H1 (cell line): ENCODE measurements around the gene KRT78. TPM values are rescaled to one million over a fixed set of nuclear protein-coding genes. Genes with fewer than 3 reads are reported as not detected.
A peak's percentile ranks its signal among the peaks of the same experiment; 100 is the strongest.

ENCODE experiments used
- CTCF ChIA-PET: fragments of 300-600 bp; sonication (Branson Sonifier 250); formaldehyde crosslinking; loops from one replicate; lab custom pipeline; 2021; ENCODE audit not compliant: partially characterized antibody; lab: Charles Lee
- POLR2A ChIA-PET: fragments of 300-600 bp; sonication (Branson Sonifier 250); formaldehyde crosslinking; loops from one replicate; lab custom pipeline; 2021; ENCODE audit warnings: inconsistent platforms; ENCODE audit not compliant: partially characterized antibody; lab: Charles Lee
- DNase-seq, 2 experiments: peaks; one replicate each; pipeline versions ENCODE4 v3.0.0 to v3.0.0-alpha.2; 2010 to 2022; ENCODE audit warnings: low spot score in 2 of 2, low read depth in 1 of 2, mixed read lengths in 1 of 2
- FAIRE-seq: peaks from 2 replicates; lab custom pipeline; 2011; peaks lifted over from hg19 to GRCh38; lab: Jason Lieb, UNC
- H2AFZ ChIP-seq: 2 replicates; pipeline ENCODE4 v1.8.1; 2012; ENCODE audit warnings: low read length, inconsistent platforms
- H2AK5ac ChIP-seq: 2 replicates; pipeline ENCODE4 v1.6.1; 2013; ENCODE audit warnings: low read depth, low read length
- H2BK120ac ChIP-seq: replicated peaks from 2 replicates; pipeline ENCODE3; 2013; ENCODE audit warnings: low read depth, low read length, inconsistent platforms
- H2BK12ac ChIP-seq: 2 replicates; pipeline ENCODE4 v1.6.1; 2013; ENCODE audit warnings: low read depth, low read length
- H2BK15ac ChIP-seq: 2 replicates; pipeline ENCODE4 v1.6.1; 2013; ENCODE audit warnings: low read length
- H2BK20ac ChIP-seq: 2 replicates; pipeline ENCODE4 v1.6.1; 2013; ENCODE audit warnings: low read length
- H2BK5ac ChIP-seq: 2 replicates; pipeline ENCODE4 v1.6.1; 2013; ENCODE audit warnings: low read depth, low read length
- H3K14ac ChIP-seq: 2 replicates; pipeline ENCODE4 v1.6.1; 2013; ENCODE audit warnings: inconsistent platforms; ENCODE audit not compliant: insufficient read length
- H3K18ac ChIP-seq: 2 replicates; pipeline ENCODE4 v1.6.1; 2013; ENCODE audit warnings: low read length; ENCODE audit errors: extremely low read depth
- H3K23ac ChIP-seq: 2 replicates; pipeline ENCODE4 v1.6.1; 2013; ENCODE audit warnings: inconsistent platforms; ENCODE audit not compliant: insufficient read length
- H3K23me2 ChIP-seq: 2 replicates; pipeline ENCODE4 v1.6.1; 2013; ENCODE audit warnings: low read depth, low read length
- H3K27ac ChIP-seq: 2 replicates; pipeline ENCODE4 v1.6.1; 2011; ENCODE audit warnings: low read depth, low read length, inconsistent platforms
- H3K27me3 ChIP-seq, 4 experiments: replicated peaks in 1 of 4; 1 replicate in 1 of 4; 2 replicates in 3 of 4; pipeline versions ENCODE4 v1.6.1 to v1.8.1; 2011 to 2013; ENCODE audit warnings: low read length in 3 of 4, mild to moderate bottlenecking in 3 of 4, inconsistent platforms in 2 of 4, mixed read lengths in 2 of 4, moderate library complexity in 1 of 4; ENCODE audit not compliant: control insufficient read depth in 3 of 4, insufficient read depth in 3 of 4; ENCODE audit errors: extremely low read depth in 1 of 4
- H3K36me3 ChIP-seq, 4 experiments: 2 replicates each; pipeline versions ENCODE4 v1.6.1 to v1.8.1; 2011 to 2013; ENCODE audit warnings: mild to moderate bottlenecking in 4 of 4, low read length in 3 of 4, moderate library complexity in 2 of 4, control low read depth in 1 of 4, inconsistent platforms in 1 of 4; ENCODE audit not compliant: insufficient read depth in 4 of 4, control insufficient read depth in 2 of 4
- H3K4ac ChIP-seq: replicated peaks from 2 replicates; pipeline ENCODE3; 2013; ENCODE audit warnings: low read length, low read depth, mixed read lengths, inconsistent platforms; ENCODE audit not compliant: insufficient read length
- H3K4me1 ChIP-seq, 4 experiments: replicated peaks in 1 of 4; 1 replicate in 1 of 4; 2 replicates in 3 of 4; pipeline versions ENCODE4 v1.6.1 to v1.8.1; 2011 to 2013; ENCODE audit warnings: low read length in 3 of 4, inconsistent platforms in 2 of 4, mixed read lengths in 1 of 4; ENCODE audit not compliant: insufficient read depth in 4 of 4, control insufficient read depth in 3 of 4
- H3K4me2 ChIP-seq, 2 experiments: 2 replicates each; pipeline versions ENCODE4 v1.6.1 to v1.8.1; 2011 to 2013; ENCODE audit warnings: low read depth in 2 of 2, low read length in 2 of 2, control low read depth in 1 of 2, inconsistent platforms in 1 of 2, mild to moderate bottlenecking in 1 of 2; ENCODE audit not compliant: insufficient read depth in 1 of 2
- H3K4me3 ChIP-seq, 4 experiments: fragments of 200-600, 300-600 bp in 1 of 4; sonication (generic), shearing (Covaris generic), sonication (Bioruptor Twin) in 1 of 4; 2 replicates each; pipeline versions ENCODE4 v1.5.1 to v1.8.1; 2011 to 2016; ENCODE audit warnings: low read length in 4 of 4, low read depth in 3 of 4, control low read depth in 2 of 4, inconsistent platforms in 2 of 4, mild to moderate bottlenecking in 2 of 4, mixed read lengths in 1 of 4, moderate library complexity in 1 of 4; ENCODE audit not compliant: insufficient read depth in 2 of 4; ENCODE audit errors: extremely low read depth in 1 of 4
- H3K56ac ChIP-seq: replicated peaks from 2 replicates; pipeline ENCODE3; 2013; ENCODE audit warnings: low read depth, mild to moderate bottlenecking, mixed read lengths, low read length, inconsistent platforms; ENCODE audit not compliant: insufficient read length
- H3K79me1 ChIP-seq: 2 replicates; pipeline ENCODE4 v1.6.1; 2013; ENCODE audit warnings: low read depth, low read length, control low read depth
- H3K79me2 ChIP-seq, 2 experiments: 2 replicates each; pipeline versions ENCODE4 v1.6.1 to v1.8.1; 2012 to 2013; ENCODE audit warnings: low read length in 2 of 2, mild to moderate bottlenecking in 2 of 2, inconsistent platforms in 1 of 2; ENCODE audit not compliant: insufficient read depth in 2 of 2, control insufficient read depth in 1 of 2
- H3K9ac ChIP-seq, 4 experiments: replicated peaks in 1 of 4; 1 replicate in 1 of 4; 2 replicates in 3 of 4; pipeline versions ENCODE4 v1.6.1 to v1.8.1; 2011 to 2013; ENCODE audit warnings: low read depth in 3 of 4, low read length in 3 of 4, control low read depth in 2 of 4, mild to moderate bottlenecking in 2 of 4, moderate library complexity in 2 of 4, inconsistent platforms in 1 of 4; ENCODE audit errors: extremely low read depth in 1 of 4
- H3K9me3 ChIP-seq, 2 experiments: 2 replicates each; pipeline versions ENCODE4 v1.6.1 to v1.8.1; 2012 to 2013; ENCODE audit warnings: mild to moderate bottlenecking in 2 of 2, moderate library complexity in 2 of 2, control low read depth in 1 of 2, inconsistent platforms in 1 of 2, low read depth in 1 of 2, low read length in 1 of 2, mixed read lengths in 1 of 2; ENCODE audit not compliant: insufficient read depth in 2 of 2
- H4K20me1 ChIP-seq, 2 experiments: replicated peaks in 1 of 2; 2 replicates each; pipeline versions ENCODE3 to v1.8.1; 2011 to 2013; ENCODE audit warnings: inconsistent platforms in 2 of 2, low read length in 2 of 2, mild to moderate bottlenecking in 1 of 2; ENCODE audit not compliant: insufficient read depth in 2 of 2, control insufficient read depth in 1 of 2
- H4K5ac ChIP-seq: 2 replicates; pipeline ENCODE4 v1.6.1; 2013; ENCODE audit warnings: low read length, low read depth, mixed read lengths, inconsistent platforms; ENCODE audit not compliant: insufficient read length
- H4K8ac ChIP-seq: 2 replicates; pipeline ENCODE4 v1.8.0; 2013; ENCODE audit warnings: mild to moderate bottlenecking, moderate library complexity, low read length, inconsistent platforms; ENCODE audit not compliant: insufficient read depth; ENCODE audit errors: extremely low read depth
- H4K91ac ChIP-seq: replicated peaks from 2 replicates; pipeline ENCODE3; 2013; ENCODE audit warnings: low read length, mixed read lengths, inconsistent platforms; ENCODE audit not compliant: insufficient read length
- CREB1 ChIP-seq: IDR thresholded peaks from 2 replicates; pipeline ENCODE4 v1.6.1; 2012; ENCODE audit warnings: inconsistent platforms
- EP300 ChIP-seq, 2 experiments: IDR thresholded peaks; 1 replicate in 1 of 2; 2 replicates in 1 of 2; pipeline ENCODE4 v1.6.1; 2011 to 2012; ENCODE audit warnings: low read depth in 2 of 2, low read length in 2 of 2, mild to moderate bottlenecking in 2 of 2, borderline replicate concordance in 1 of 2, inconsistent platforms in 1 of 2, moderate library complexity in 1 of 2
- HDAC2 ChIP-seq, 2 experiments: fragments of 300-600 bp in 1 of 2; sonication (generic) in 1 of 2; IDR thresholded peaks; 2 replicates each; pipeline ENCODE4 v1.6.1; 2011 to 2012; ENCODE audit warnings: low read depth in 2 of 2, low read length in 2 of 2, mild to moderate bottlenecking in 2 of 2, moderate library complexity in 2 of 2, borderline replicate concordance in 1 of 2, inconsistent platforms in 1 of 2
- HDAC6 ChIP-seq: IDR thresholded peaks from one replicate; pipeline ENCODE4 v1.7.1; 2012; ENCODE audit warnings: low read depth, mild to moderate bottlenecking, inconsistent platforms, low read length, moderate library complexity
- KDM5A ChIP-seq: fragments of 200-600 bp; IDR thresholded peaks from 2 replicates; pipeline ENCODE4 v1.7.1; 2012; ENCODE audit warnings: mild to moderate bottlenecking, low read length, inconsistent platforms, mixed read lengths
- RFX5 ChIP-seq: IDR thresholded peaks from 2 replicates; pipeline ENCODE4 v1.6.1; 2011; ENCODE audit warnings: low read depth, low read length, improper control_type of control experiment, borderline replicate concordance
- SIX5 ChIP-seq: IDR thresholded peaks from 2 replicates; pipeline ENCODE4 v1.6.1; 2011; ENCODE audit warnings: mild to moderate bottlenecking, low read depth, low read length
- SP1 ChIP-seq: IDR thresholded peaks from 2 replicates; pipeline ENCODE4 v1.6.1; 2011; ENCODE audit warnings: low read depth, low read length
- SRF ChIP-seq: IDR thresholded peaks from 2 replicates; pipeline ENCODE4 v1.6.1; 2011; ENCODE audit warnings: mild to moderate bottlenecking, low read depth, low read length, moderate library complexity
- TAF1 ChIP-seq: IDR thresholded peaks from 2 replicates; pipeline ENCODE4 v1.6.1; 2011; ENCODE audit warnings: mild to moderate bottlenecking, low read depth, low read length
- TBP ChIP-seq: IDR thresholded peaks from 2 replicates; pipeline ENCODE4 v1.6.1; 2011; ENCODE audit warnings: low read depth, low read length, improper control_type of control experiment
- WGBS, 2 experiments: shearing (Covaris generic) in 1 of 2; methylation state at CpG; one replicate each; pipeline versions ENCODE4 v1.1.6 to v1.1.7; 2013 to 2015; ENCODE audit warnings: low lambda C conversion rate in 2 of 2, mixed read lengths in 2 of 2, inconsistent platforms in 1 of 2, low coverage in 1 of 2, missing lambda C conversion rate in 1 of 2; ENCODE audit not compliant: insufficient replicate concordance in 2 of 2, insufficient coverage in 1 of 2, insufficient read length in 1 of 2; ENCODE audit errors: extremely low coverage in 1 of 2, missing lambda C conversion rate in 1 of 2; 5-methylcytosine and 5-hydroxymethylcytosine counted together
- polyA plus RNA-seq, 7 experiments: library from polyadenylated mRNA; depleted of rRNA in 3 of 7; stranded (reverse) in 5 of 7; unstranded in 2 of 7; fragments of >200 nt in 5 of 7; fragments of 200-250 nt in 2 of 7; gene quantifications; 1 replicate in 5 of 7; 2 replicates in 1 of 7; 4 replicates in 1 of 7; pipeline versions ENCODE4 v1.2.1 to v1.2.3, GENCODE V29; 2011 to 2013; ENCODE audit warnings: missing spikeins in 2 of 7, mixed read lengths in 2 of 7
- total RNA-seq: library from RNA; stranded (reverse); fragmentation: NEBNext Ultra II Directional; extraction: Animal tissue kit (Norgen Biotek cat#: 25700); gene quantifications from 2 replicates; pipeline ENCODE4 v1.2.1, GENCODE V29; 2021
- TF ChIP-seq, protein P1 (sequence below): IDR thresholded peaks from 2 replicates; pipeline ENCODE4 v1.6.1; 2012; ENCODE audit warnings: inconsistent platforms

KRT78 gene
- total and polyA plus RNA-seq, 2 of the 8 experiments (the other 6 are each of a cell fraction or from before 2014, with no cell fraction given), result not detected

- H4K91ac ChIP-seq, result no peak overlapping the region
- no peak overlapping the region for H3K4ac ChIP-seq
- H2BK15ac ChIP-seq, result no peak overlapping the region
- CTCF ChIA-PET, result interaction anchor here (0.7 to 3.7 kb wide), 10 partner anchors 12 to 124 kb away, joined by 3 to 20 read pairs (median 4); partner anchors contain the start of gene KRT76
- no peak overlapping the region for H2BK20ac ChIP-seq
- H3K23me2 ChIP-seq, result no peaks in the 10 kb centered on the region
- no peak overlapping the region for H3K27ac ChIP-seq
- no peaks in the 10 kb centered on the region for H3K36me3 ChIP-seq
- no peak overlapping the region for H3K56ac ChIP-seq
- H4K20me1 ChIP-seq, result no peaks in the 10 kb centered on the region
- H2BK120ac ChIP-seq, result no peak overlapping the region
- no peak overlapping the region for H3K23ac ChIP-seq
- no peak overlapping the region for H3K4me3 ChIP-seq
- FAIRE-seq (no peak), DNase-seq (no peak)
- H4K5ac ChIP-seq, result no peak overlapping the region
- WGBS, 2 experiments, result 94% methylated on average over 38 of the region's 50 CpGs; no CpG with 5 or more reads in 1 of the 2 experiments
- H2AK5ac ChIP-seq, result no peak overlapping the region
- H2BK12ac ChIP-seq, result no peak overlapping the region
- H4K8ac ChIP-seq, result peak overlapping the region; percentile 74
- no peak overlapping the region for H3K14ac ChIP-seq
- H3K9me3 ChIP-seq, result no peaks in the 10 kb centered on the region
- H3K79me1 ChIP-seq, result no peaks in the 10 kb centered on the region
- H3K9ac ChIP-seq, result peak overlapping the region in 2 of 4 experiments; percentile 4 to 22; a peak in 2 of 7 replicates
- no peak overlapping the region for H3K18ac ChIP-seq
- H3K79me2 ChIP-seq, result no peaks in the 10 kb centered on the region
- H2AFZ ChIP-seq, result no peak overlapping the region
- no peak overlapping the region for H2BK5ac ChIP-seq
- POLR2A ChIA-PET, result interaction anchor here (0.5 kb wide), 1 partner anchor 260 kb away, joined by 3 read pairs; the partner anchor contains the start of gene TNS2
- H3K4me1 ChIP-seq, result no peaks in the 10 kb centered on the region
- H3K4me2 ChIP-seq, result no peak overlapping the region
- H3K27me3 ChIP-seq, result no peaks in the 10 kb centered on the region
- TF ChIP-seq HDAC2 (IDR thresholded peaks at IDR 0.05; ENCODE audit: borderline replicate concordance in 1 of 2, low read depth in 2 of 2, low read length in 2 of 2) (no peak), TAF1 (no peak), SP1 (no peak), HDAC6 (no peak), KDM5A (no peak), EP300 (IDR thresholded peaks at IDR 0.05; ENCODE audit: borderline replicate concordance in 1 of 2, low read depth in 2 of 2, low read length in 2 of 2) (no peak), SIX5 (no peak), CREB1 (no peak), TBP (no peak), SRF (no peak), RFX5 (no peak)
- TF ChIP-seq, protein P1, sequence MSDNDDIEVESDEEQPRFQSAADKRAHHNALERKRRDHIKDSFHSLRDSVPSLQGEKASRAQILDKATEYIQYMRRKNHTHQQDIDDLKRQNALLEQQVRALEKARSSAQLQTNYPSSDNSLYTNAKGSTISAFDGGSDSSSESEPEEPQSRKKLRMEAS, result no peak
Measured at GRCh38 chr12:52789637-52790426, 59.0 kb downstream of the KRT78 start.
